ENCODE data around the gene DLGAP3. TPM values are rescaled to one million over a fixed set of nuclear protein-coding genes. Genes with fewer than 3 reads are reported as not detected.
A peak's percentile ranks its signal among the peaks of the same experiment; 100 is the strongest.

The DLGAP3 gene
- total and polyA plus RNA-seq, 3 experiments from 2014 or later, result 0.59 to 0.82 TPM; not detected in 1

DNA sequence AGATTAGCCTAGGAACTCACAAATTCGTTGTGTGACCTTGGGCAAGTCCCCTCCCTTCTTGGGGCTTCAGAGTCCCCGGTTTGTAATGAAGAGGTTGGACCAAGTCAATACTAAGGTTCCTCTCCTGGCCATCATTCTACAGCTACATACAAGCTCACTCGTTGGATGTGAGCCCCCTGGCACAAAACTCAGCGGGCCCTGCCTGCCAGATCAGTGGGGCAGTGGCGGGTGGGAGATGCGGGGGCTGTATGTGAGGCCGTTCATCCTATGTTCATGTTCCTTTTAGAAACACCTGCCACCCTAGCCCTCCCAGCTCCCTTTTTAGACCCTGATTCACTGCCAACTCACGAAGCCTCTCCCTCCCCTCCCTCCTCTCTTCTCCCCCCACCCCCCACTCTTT is 2.1 kb downstream of the DLGAP3 start:
- Histone ChIP-seq H3K27ac (ENCODE audit: low read depth, low read length) (no peak overlapping the region), H3K4me3 (ENCODE audit: low read length) (no peak overlapping the region), H3K27me3 (ENCODE audit: insufficient read depth, low read length, poor library complexity, severe bottlenecking) (peaks cover 55% of the 10 kb centered on the region), H3K36me3 (ENCODE audit: insufficient read depth, low read length) (no peaks in the 10 kb centered on the region), H3K4me1 (ENCODE audit: insufficient read depth, low read length) (peaks cover 6% of the 10 kb centered on the region), H3K9me3 (ENCODE audit: low read length) (no peaks in the 10 kb centered on the region)
- Mint-ChIP-seq H3K27ac (no peak overlapping the region), H3K4me3 (peak overlapping the region in 3 of 7 donors; percentile 15 to 56 (median 34)), H3K36me3 (no peaks in the 10 kb centered on the region), H3K4me1 (peaks cover 7 to 15% (median 13%) of the 10 kb centered on the region in 3 donors), H3K27me3 (peaks cover 62 to 75% of the 10 kb centered on the region in 2 donors), H3K9me3 (peaks cover 0 to 5% (median 4%) of the 10 kb centered on the region in 5 donors)
- ChIA-PET CTCF (interaction anchor here (1.6 kb wide), 1 partner anchor 61 kb away, joined by 4 read pairs; no protein-coding TSS in a partner anchor), POLR2A (interaction anchor here (0.9 kb wide), 1 partner anchor 57 kb away, joined by 3 read pairs; no protein-coding TSS in a partner anchor)
- DNase-seq, result no peak

DNA sequence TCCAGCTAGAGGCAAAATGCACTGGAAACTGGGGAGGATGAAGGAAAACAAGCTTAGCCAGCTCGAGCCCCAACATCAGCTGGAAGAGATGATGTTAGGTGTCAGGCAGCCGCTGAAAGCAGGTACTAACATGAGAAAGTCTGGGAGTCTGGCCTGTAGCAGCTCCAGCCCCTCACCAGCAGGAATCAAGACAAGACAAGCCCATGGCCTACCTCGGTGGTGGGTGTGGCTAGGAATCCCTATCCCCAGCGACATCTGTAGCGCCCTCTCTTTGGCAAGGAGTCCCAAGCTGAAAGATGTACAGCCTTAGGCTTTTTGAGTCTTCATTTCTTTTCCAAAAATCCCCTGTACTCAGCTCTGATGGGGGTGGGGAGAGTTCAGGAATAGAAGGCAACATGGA is 2.6 kb downstream of the DLGAP3 start:
- no peaks in the 10 kb centered on the region for H3K36me3 Mint-ChIP-seq
- peaks cover 54% of the 10 kb centered on the region for H3K27me3 ChIP-seq (ENCODE audit: insufficient read depth, low read length, poor library complexity, severe bottlenecking)
- H3K4me1 Mint-ChIP-seq, result peaks cover 7 to 15% (median 13%) of the 10 kb centered on the region in 3 donors
- ChIA-PET CTCF (interaction anchor here (1.6 kb wide), 1 partner anchor 60 kb away, joined by 4 read pairs; no protein-coding TSS in a partner anchor), POLR2A (interaction anchor here (0.9 kb wide), 1 partner anchor 57 kb away, joined by 3 read pairs; no protein-coding TSS in a partner anchor)
- peak overlapping the region in 1 of 7 donors; percentile 56 for H3K4me3 Mint-ChIP-seq
- no peak for DNase-seq
- no peak overlapping the region for H3K4me3 ChIP-seq (ENCODE audit: low read length)
- no peaks in the 10 kb centered on the region for H3K36me3 ChIP-seq (ENCODE audit: insufficient read depth, low read length)
- no peaks in the 10 kb centered on the region for H3K9me3 ChIP-seq (ENCODE audit: low read length)
- no peak overlapping the region for H3K27ac Mint-ChIP-seq
- peaks cover 6% of the 10 kb centered on the region for H3K4me1 ChIP-seq (ENCODE audit: insufficient read depth, low read length)
- peaks cover 0 to 5% (median 4%) of the 10 kb centered on the region in 5 donors for H3K9me3 Mint-ChIP-seq
- H3K27ac ChIP-seq (ENCODE audit: low read depth, low read length), result no peak overlapping the region
- H3K27me3 Mint-ChIP-seq, result peaks cover 66 to 78% of the 10 kb centered on the region in 2 donors

DNA sequence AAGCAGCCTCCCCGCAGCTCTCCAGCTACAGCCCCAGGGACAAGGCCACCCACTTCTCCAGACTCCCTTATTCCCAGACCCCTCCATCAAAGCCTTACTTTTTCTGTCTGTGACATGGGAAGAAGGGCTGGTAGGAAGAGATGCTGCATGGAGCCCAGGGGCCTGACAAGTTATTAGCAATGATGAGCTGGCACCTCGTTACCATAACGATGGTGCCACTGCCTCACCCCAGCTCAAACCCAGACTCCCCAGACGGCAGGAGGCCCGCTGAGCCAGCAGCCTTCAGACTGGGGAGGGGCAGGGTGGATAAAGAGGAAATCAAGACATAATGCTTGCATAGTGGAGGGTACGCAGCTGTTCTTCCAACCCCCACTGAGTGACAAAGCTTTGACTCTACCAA is 3.3 kb downstream of the DLGAP3 start:
- Mint-ChIP-seq H3K4me3 (no peak overlapping the region), H3K27ac (no peak overlapping the region), H3K27me3 (peaks cover 71 to 82% of the 10 kb centered on the region in 2 donors), H3K36me3 (no peaks in the 10 kb centered on the region), H3K4me1 (peaks cover 7 to 15% (median 13%) of the 10 kb centered on the region in 3 donors), H3K9me3 (peaks cover 0 to 6% (median 4%) of the 10 kb centered on the region in 5 donors)
- Histone ChIP-seq H3K27ac (ENCODE audit: low read depth, low read length) (no peak overlapping the region), H3K36me3 (ENCODE audit: insufficient read depth, low read length) (no peaks in the 10 kb centered on the region), H3K9me3 (ENCODE audit: low read length) (no peaks in the 10 kb centered on the region), H3K27me3 (ENCODE audit: insufficient read depth, low read length, poor library complexity, severe bottlenecking) (peaks cover 55% of the 10 kb centered on the region), H3K4me1 (ENCODE audit: insufficient read depth, low read length) (peaks cover 6% of the 10 kb centered on the region), H3K4me3 (ENCODE audit: low read length) (no peak overlapping the region)
- ChIA-PET CTCF (interaction anchor here (1.2 kb wide), 1 partner anchor 66 kb away, joined by 3 read pairs; the partner anchor contains the start of gene SMIM12), POLR2A (interaction anchor here (0.7 to 0.9 kb wide), 2 partner anchors 58 to 167 kb away, joined by 3 read pairs; no protein-coding TSS in a partner anchor)
- no peak for DNase-seq

DNA sequence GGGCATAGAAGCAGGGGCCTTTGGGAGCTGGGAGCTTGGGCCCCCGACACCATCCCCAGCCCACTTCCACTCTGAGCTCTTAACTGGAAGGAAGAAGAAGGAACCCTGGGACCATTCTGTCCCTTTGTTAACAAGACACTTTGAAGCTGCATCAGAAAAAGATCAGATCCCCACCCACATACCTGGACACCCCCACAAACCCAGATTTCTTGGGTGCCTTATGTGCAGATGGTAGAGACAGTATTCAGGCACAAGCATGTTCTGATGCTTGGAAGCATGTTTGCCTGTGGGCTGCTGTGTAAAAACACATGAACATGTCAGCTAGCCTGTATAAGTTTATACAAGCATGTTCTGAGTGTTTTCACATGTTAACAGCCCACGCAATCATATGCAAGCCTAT is 3.7 kb downstream of the DLGAP3 start:
- H3K27ac Mint-ChIP-seq, result no peak overlapping the region
- H3K9me3 Mint-ChIP-seq, result peaks cover 0 to 6% (median 4%) of the 10 kb centered on the region in 5 donors
- peaks cover 55% of the 10 kb centered on the region for H3K27me3 ChIP-seq (ENCODE audit: insufficient read depth, low read length, poor library complexity, severe bottlenecking)
- no peaks in the 10 kb centered on the region for H3K36me3 ChIP-seq (ENCODE audit: insufficient read depth, low read length)
- H3K36me3 Mint-ChIP-seq, result no peaks in the 10 kb centered on the region
- peaks cover 71 to 81% of the 10 kb centered on the region in 2 donors for H3K27me3 Mint-ChIP-seq
- H3K4me3 ChIP-seq (ENCODE audit: low read length), result no peak overlapping the region
- H3K4me1 Mint-ChIP-seq, result peaks cover 7 to 15% (median 12%) of the 10 kb centered on the region in 3 donors
- POLR2A ChIA-PET, result interaction anchor here (0.7 kb wide), 1 partner anchor 168 kb away, joined by 3 read pairs; no protein-coding TSS in a partner anchor
- no peak overlapping the region for H3K27ac ChIP-seq (ENCODE audit: low read depth, low read length)
- H3K4me3 Mint-ChIP-seq, result peak overlapping the region in 1 of 7 donors; percentile 62
- peaks cover 6% of the 10 kb centered on the region for H3K4me1 ChIP-seq (ENCODE audit: insufficient read depth, low read length)
- CTCF ChIA-PET, result interaction anchor here (1.2 kb wide), 1 partner anchor 66 kb away, joined by 3 read pairs; the partner anchor contains the start of gene SMIM12
- no peaks in the 10 kb centered on the region for H3K9me3 ChIP-seq (ENCODE audit: low read length)
- DNase-seq, result no peak

DNA sequence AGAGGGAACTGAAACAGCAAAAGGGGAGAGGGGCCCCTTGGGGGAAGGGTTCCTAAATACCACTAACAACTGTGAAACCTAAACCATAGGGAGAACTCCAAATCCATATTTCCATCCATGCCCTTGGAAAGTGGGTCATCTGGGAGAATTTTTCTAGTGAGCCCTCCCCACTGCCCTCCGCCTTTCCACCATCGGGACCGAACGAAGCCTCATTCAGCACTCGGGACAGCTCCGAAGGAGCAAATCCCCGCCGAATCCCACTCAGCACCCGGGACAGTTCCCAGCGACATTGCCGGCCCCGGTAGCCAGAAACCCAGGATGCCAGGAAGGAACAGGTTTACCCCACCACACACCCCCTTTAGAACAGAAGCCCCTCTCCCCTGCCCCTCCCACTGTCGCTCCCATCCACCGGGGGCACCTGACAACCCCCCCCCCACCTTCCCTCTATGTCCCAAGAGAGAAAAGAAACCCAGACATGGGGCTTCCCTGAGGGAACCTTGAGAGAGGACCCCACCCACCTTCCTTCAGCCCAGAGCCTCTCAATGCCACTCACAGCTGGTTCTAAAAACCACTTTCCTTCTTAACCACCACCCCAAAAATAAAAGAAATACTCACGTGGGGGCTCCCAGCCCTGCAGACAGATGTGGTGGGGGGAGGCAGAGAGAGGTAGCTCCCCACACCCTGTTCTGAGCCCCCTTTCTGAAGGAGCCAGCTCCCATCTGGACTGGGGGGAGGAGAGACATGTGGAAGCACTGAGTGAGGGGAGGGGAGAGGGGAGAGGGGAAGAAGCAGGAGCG is 4.5 kb downstream of the DLGAP3 start:
- Histone ChIP-seq H3K9me3 (ENCODE audit: low read length) (no peaks in the 10 kb centered on the region), H3K4me3 (ENCODE audit: low read length) (no peak overlapping the region), H3K4me1 (ENCODE audit: insufficient read depth, low read length) (peaks cover 6% of the 10 kb centered on the region), H3K27ac (ENCODE audit: low read depth, low read length) (no peak overlapping the region), H3K36me3 (ENCODE audit: insufficient read depth, low read length) (no peaks in the 10 kb centered on the region), H3K27me3 (ENCODE audit: insufficient read depth, low read length, poor library complexity, severe bottlenecking) (peaks cover 55% of the 10 kb centered on the region)
- ChIA-PET POLR2A (no interaction called here), CTCF (no interaction called here)
- DNase-seq, result peak; percentile 13 to 59 (median 31)
- Mint-ChIP-seq H3K4me1 (peaks cover 7 to 11% (median 10%) of the 10 kb centered on the region in 3 donors), H3K4me3 (no peak overlapping the region), H3K9me3 (peaks cover 0 to 6% (median 4%) of the 10 kb centered on the region in 5 donors), H3K27me3 (peaks cover 74 to 87% of the 10 kb centered on the region in 2 donors), H3K36me3 (no peaks in the 10 kb centered on the region), H3K27ac (no peak overlapping the region)

DNA sequence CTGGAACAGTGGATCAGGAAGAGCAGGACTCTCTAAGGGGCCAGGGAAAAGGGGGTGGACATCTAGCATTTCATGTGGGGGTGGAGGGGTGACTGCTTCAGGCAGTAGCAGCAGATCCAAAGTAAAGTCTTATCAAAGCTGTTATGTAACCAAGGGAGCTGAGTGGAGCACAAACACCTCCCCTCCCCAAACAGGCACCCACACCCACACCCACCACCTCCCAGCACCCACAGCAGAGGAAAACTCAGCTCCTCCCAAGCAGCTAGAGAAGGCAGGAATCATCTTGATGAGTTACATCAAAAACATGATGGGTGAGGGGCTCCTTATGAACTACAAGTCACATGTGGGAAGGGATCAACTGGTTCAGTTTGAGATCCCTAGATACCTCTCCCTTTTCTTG is 6.0 kb downstream of the DLGAP3 start:
- Histone ChIP-seq H3K27me3 (ENCODE audit: insufficient read depth, low read length, poor library complexity, severe bottlenecking) (peaks cover 51% of the 10 kb centered on the region), H3K9me3 (ENCODE audit: low read length) (no peaks in the 10 kb centered on the region), H3K36me3 (ENCODE audit: insufficient read depth, low read length) (no peaks in the 10 kb centered on the region), H3K4me1 (ENCODE audit: insufficient read depth, low read length) (peaks cover 2% of the 10 kb centered on the region), H3K4me3 (ENCODE audit: low read length) (no peak overlapping the region), H3K27ac (ENCODE audit: low read depth, low read length) (no peak overlapping the region)
- no peaks in the 10 kb centered on the region for H3K36me3 Mint-ChIP-seq
- H3K9me3 Mint-ChIP-seq, result peaks cover 0 to 5% (median 4%) of the 10 kb centered on the region in 5 donors
- no peak overlapping the region for H3K4me3 Mint-ChIP-seq
- no peak overlapping the region for H3K27ac Mint-ChIP-seq
- H3K4me1 Mint-ChIP-seq, result peaks cover 1 to 9% (median 7%) of the 10 kb centered on the region in 3 donors
- ChIA-PET POLR2A (no interaction called here), CTCF (no interaction called here)
- DNase-seq, result no peak
- peaks cover 79 to 89% of the 10 kb centered on the region in 2 donors for H3K27me3 Mint-ChIP-seq

DNA sequence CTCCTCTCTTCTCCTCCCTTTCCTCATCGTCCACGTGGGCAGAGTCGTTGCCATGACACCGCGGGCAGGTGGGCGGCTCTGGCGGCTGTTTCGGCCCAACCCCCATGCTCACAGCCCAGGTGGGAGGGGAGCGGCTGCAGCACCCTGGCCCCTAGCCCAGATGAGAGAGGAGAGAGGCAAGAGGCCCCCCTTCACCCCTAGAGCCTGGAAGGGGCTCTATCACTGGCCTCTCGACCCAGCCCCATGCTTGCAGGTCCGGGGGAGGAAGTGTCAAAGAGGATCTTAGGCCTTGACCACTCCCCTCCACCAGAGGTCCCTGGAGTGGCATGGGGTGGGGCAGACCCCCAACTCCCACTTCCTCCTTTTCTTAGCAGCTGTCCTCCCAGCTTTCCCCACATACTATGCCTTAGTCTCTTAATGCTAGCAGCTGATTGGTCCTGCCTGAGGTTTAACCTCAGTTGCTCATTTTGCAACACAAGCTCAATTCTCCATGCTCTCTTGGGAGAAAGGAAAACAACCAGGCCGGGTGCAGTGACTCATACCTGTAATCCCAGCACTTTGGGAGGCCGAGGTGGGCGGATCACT is 10.4 kb downstream of the DLGAP3 start:
- Histone ChIP-seq H3K27me3 (ENCODE audit: insufficient read depth, low read length, poor library complexity, severe bottlenecking) (peaks cover 12% of the 10 kb centered on the region), H3K4me3 (ENCODE audit: low read length) (no peak overlapping the region), H3K27ac (ENCODE audit: low read depth, low read length) (no peak overlapping the region), H3K9me3 (ENCODE audit: low read length) (no peaks in the 10 kb centered on the region), H3K4me1 (ENCODE audit: insufficient read depth, low read length) (no peaks in the 10 kb centered on the region), H3K36me3 (ENCODE audit: insufficient read depth, low read length) (no peaks in the 10 kb centered on the region)
- Mint-ChIP-seq H3K9me3 (peaks cover 0 to 2% (median under 1%) of the 10 kb centered on the region in 5 donors), H3K4me3 (peak overlapping the region in 1 of 7 donors; percentile 61), H3K4me1 (peaks cover 0 to 5% (median 4%) of the 10 kb centered on the region in 3 donors), H3K36me3 (no peaks in the 10 kb centered on the region), H3K27ac (no peak overlapping the region), H3K27me3 (peaks cover 47 to 56% of the 10 kb centered on the region in 2 donors)
- ChIA-PET POLR2A (no interaction called here), CTCF (no interaction called here)
- DNase-seq, result no peak
